Measurements from ENCODE around the gene FOXJ3. TPM values are rescaled to one million over a fixed set of nuclear protein-coding genes. Genes with fewer than 3 reads are reported as not detected.

The FOXJ3 gene
- total and polyA plus RNA-seq, 2 of the 13 experiments (the other 11 are each of a cell fraction or from before 2014, with no cell fraction given) = 16.6 to 48.5 TPM

DNA sequence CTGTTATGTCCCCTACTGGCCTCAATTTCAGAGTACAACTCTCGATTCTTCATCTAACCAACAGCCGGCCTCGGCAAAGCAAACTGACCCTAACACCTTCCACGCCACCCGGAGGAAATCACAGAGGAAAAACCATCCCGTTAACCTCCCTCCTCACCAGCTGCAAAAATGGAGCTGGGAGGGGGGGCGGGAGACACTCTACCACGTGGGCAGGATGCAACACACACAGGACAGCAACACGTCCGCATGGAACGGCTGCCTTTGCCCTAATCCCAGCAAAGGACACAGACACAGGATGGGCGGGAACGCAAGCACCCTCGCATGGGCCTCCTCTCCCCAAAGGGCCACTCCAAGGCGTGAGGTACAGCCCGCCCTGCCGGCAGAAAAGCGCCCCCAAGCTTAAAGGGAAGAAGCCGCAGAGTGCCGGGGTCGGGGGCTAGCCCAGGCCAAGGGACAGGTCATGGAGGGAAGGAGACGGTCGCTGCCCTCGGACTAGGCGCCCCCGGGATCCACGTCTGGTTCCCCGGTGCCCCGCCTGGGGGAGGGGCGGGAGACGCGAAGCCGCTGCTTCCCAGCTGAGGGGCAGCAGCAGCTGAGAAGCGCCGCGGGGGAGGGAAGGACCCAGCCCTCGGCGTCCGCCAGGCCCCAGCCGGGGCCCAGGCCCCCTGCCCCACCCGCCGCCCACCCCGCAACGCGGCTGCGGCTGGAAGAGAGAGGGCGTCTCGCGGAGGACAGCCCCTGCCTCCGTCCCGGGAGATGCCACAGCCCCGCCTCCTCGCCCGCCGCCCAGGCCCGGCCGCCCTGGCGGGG, 590 bp downstream of the FOXJ3 start (continued):
- TF ChIP-seq, protein P1, sequence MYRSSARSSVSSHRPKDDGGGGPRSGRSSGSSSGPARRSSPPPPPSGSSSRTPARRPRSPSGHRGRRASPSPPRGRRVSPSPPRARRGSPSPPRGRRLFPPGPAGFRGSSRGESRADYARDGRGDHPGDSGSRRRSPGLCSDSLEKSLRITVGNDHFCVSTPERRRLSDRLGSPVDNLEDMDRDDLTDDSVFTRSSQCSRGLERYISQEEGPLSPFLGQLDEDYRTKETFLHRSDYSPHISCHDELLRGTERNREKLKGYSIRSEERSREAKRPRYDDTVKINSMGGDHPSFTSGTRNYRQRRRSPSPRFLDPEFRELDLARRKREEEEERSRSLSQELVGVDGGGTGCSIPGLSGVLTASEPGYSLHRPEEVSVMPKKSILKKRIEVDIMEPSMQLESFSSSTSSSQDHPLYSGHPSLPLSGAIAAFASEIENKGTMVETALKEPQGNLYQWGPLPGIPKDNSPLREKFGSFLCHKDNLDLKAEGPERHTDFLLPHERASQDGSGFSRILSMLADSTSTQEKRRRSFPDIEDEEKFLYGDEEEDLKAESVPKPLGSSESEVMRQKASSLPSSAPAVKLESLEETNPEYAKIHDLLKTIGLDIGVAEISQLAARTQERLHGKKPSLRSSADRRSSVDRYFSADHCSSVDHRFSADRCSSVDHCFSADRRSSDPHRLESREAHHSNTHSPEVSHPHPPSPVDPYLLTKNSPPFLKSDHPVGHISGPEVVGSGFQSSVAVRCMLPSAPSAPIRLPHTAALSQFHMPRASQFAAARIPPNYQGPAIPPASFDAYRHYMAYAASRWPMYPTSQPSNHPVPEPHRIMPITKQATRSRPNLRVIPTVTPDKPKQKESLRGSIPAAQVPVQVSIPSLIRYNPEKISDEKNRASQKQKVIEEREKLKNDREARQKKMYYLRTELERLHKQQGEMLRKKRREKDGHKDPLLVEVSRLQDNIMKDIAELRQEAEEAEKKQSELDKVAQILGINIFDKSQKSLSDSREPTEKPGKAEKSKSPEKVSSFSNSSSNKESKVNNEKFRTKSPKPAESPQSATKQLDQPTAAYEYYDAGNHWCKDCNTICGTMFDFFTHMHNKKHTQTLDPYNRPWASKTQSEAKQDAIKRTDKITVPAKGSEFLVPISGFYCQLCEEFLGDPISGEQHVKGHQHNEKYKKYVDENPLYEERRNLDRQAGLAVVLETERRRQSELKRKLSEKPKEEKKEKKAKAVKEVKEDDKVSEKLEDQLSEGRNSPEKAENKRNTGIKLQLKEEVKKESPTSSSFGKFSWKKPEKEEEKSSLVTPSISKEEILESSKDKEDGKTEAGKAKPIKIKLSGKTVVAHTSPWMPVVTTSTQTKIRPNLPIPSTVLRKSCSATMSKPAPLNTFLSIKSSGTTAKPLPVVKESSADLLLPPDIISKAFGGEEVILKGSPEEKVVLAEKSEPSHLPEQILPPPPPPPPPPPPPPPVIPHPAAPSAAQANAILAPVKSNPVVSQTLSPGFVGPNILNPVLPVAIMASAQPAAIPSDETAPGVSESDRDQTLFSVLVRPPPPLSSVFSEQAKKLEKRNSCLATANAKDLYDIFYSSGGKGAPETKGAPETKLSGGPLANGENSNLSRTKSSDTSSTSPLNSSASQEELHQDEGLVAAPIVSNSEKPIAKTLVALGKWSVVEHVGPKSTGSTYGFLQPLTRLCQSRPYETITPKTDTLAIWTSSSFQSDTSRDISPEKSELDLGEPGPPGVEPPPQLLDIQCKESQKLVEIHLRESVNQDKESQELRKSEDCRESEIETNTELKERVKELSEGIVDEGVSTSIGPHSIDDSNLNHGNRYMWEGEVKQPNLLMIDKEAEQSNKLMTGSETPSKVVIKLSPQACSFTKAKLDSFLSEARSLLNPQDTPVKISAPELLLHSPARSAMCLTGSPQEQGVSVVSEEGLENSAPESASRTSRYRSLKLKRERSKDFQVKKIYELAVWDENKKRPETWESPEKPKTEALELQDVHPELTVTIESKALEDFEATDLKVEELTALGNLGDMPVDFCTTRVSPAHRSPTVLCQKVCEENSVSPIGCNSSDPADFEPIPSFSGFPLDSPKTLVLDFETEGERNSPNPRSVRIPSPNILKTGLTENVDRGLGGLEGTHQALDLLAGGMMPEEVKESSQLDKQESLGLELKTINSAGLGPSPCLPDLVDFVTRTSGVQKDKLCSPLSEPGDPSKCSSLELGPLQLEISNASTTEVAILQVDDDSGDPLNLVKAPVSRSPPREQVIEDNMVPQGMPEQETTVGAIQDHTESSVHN (CRISPR knock-in tag; IDR thresholded peaks at IDR 0.05) = 0 out of 2 replicates have a peak, but pooled peaks have one; percentile 32
- peak; percentile 73; the same call in 1 of the 2 replicates for TF ChIP-seq ZNF430 (CRISPR knock-in tag; IDR thresholded peaks at IDR 0.05)
- TF ChIP-seq, protein P2, sequence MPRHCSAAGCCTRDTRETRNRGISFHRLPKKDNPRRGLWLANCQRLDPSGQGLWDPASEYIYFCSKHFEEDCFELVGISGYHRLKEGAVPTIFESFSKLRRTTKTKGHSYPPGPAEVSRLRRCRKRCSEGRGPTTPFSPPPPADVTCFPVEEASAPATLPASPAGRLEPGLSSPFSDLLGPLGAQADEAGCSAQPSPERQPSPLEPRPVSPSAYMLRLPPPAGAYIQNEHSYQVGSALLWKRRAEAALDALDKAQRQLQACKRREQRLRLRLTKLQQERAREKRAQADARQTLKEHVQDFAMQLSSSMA (CRISPR knock-in tag; IDR thresholded peaks at IDR 0.05) = no peak
- TF ChIP-seq MEIS1 (CRISPR knock-in tag; IDR thresholded peaks at IDR 0.05; ENCODE audit: borderline replicate concordance) = no peak; the same call in 1 of the 2 replicates
- TF ChIP-seq SOX6 (IDR thresholded peaks at IDR 0.05) = no peak
- 0 out of 2 replicates have a peak, but pooled peaks have one; percentile 46 for TF ChIP-seq SOX6 (CRISPR knock-in tag; IDR thresholded peaks at IDR 0.05)
- TF ChIP-seq, protein P3, sequence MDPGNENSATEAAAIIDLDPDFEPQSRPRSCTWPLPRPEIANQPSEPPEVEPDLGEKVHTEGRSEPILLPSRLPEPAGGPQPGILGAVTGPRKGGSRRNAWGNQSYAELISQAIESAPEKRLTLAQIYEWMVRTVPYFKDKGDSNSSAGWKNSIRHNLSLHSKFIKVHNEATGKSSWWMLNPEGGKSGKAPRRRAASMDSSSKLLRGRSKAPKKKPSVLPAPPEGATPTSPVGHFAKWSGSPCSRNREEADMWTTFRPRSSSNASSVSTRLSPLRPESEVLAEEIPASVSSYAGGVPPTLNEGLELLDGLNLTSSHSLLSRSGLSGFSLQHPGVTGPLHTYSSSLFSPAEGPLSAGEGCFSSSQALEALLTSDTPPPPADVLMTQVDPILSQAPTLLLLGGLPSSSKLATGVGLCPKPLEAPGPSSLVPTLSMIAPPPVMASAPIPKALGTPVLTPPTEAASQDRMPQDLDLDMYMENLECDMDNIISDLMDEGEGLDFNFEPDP (CRISPR knock-in tag; conservative IDR thresholded peaks at IDR 0.05) = peak; percentile 34; the same call in 1 of the 2 replicates
- TF ChIP-seq, protein P4, sequence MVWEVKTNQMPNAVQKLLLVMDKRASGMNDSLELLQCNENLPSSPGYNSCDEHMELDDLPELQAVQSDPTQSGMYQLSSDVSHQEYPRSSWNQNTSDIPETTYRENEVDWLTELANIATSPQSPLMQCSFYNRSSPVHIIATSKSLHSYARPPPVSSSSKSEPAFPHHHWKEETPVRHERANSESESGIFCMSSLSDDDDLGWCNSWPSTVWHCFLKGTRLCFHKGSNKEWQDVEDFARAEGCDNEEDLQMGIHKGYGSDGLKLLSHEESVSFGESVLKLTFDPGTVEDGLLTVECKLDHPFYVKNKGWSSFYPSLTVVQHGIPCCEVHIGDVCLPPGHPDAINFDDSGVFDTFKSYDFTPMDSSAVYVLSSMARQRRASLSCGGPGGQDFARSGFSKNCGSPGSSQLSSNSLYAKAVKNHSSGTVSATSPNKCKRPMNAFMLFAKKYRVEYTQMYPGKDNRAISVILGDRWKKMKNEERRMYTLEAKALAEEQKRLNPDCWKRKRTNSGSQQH (CRISPR knock-in tag; IDR thresholded peaks at IDR 0.05; ENCODE audit: low read depth) = 0 out of 2 replicates have a peak, but pooled peaks have one; percentile 9
- TF ChIP-seq, protein P5, sequence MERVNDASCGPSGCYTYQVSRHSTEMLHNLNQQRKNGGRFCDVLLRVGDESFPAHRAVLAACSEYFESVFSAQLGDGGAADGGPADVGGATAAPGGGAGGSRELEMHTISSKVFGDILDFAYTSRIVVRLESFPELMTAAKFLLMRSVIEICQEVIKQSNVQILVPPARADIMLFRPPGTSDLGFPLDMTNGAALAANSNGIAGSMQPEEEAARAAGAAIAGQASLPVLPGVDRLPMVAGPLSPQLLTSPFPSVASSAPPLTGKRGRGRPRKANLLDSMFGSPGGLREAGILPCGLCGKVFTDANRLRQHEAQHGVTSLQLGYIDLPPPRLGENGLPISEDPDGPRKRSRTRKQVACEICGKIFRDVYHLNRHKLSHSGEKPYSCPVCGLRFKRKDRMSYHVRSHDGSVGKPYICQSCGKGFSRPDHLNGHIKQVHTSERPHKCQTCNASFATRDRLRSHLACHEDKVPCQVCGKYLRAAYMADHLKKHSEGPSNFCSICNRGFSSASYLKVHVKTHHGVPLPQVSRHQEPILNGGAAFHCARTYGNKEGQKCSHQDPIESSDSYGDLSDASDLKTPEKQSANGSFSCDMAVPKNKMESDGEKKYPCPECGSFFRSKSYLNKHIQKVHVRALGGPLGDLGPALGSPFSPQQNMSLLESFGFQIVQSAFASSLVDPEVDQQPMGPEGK (CRISPR knock-in tag; IDR thresholded peaks at IDR 0.05) = peak; percentile 37
- TF ChIP-seq, protein P6, sequence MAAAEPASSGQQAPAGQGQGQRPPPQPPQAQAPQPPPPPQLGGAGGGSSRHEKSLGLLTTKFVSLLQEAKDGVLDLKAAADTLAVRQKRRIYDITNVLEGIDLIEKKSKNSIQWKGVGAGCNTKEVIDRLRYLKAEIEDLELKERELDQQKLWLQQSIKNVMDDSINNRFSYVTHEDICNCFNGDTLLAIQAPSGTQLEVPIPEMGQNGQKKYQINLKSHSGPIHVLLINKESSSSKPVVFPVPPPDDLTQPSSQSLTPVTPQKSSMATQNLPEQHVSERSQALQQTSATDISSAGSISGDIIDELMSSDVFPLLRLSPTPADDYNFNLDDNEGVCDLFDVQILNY (CRISPR knock-in tag; conservative IDR thresholded peaks at IDR 0.05) = no peak
- TF ChIP-seq, protein P7, sequence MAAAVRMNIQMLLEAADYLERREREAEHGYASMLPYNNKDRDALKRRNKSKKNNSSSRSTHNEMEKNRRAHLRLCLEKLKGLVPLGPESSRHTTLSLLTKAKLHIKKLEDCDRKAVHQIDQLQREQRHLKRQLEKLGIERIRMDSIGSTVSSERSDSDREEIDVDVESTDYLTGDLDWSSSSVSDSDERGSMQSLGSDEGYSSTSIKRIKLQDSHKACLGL (CRISPR knock-in tag; IDR thresholded peaks at IDR 0.05) = peak; percentile 32; the same call in 1 of the 2 replicates
